Fibroblast of lung (primary cell): Measurements from ENCODE around the gene CPN2. TPM values are rescaled to one million over a fixed set of nuclear protein-coding genes. Genes with fewer than 3 reads are reported as not detected.

Experiments used
- DNase-seq, 2 donors: peaks; one replicate each; pipeline versions ENCODE4 v3.0.0 to v3.0.0-alpha.2; 2010; ENCODE audit warnings: low read depth in 2 of 2
- H2AFZ ChIP-seq: 2 replicates; pipeline ENCODE4 v1.5.1; 2012; ENCODE audit warnings: low read length, control low read depth, inconsistent platforms
- H3K27ac ChIP-seq: 2 replicates; pipeline ENCODE4 v1.5.1; 2011; ENCODE audit warnings: low read length, control low read depth; ENCODE audit not compliant: insufficient read depth
- H3K27me3 ChIP-seq: 2 replicates; pipeline ENCODE4 v1.5.1; 2011; ENCODE audit warnings: mild to moderate bottlenecking, low read length; ENCODE audit not compliant: control insufficient read depth, insufficient read depth
- H3K36me3 ChIP-seq: 2 replicates; pipeline ENCODE4 v1.5.1; 2011; ENCODE audit warnings: low read length; ENCODE audit not compliant: control insufficient read depth, insufficient read depth
- H3K4me1 ChIP-seq: 2 replicates; pipeline ENCODE4 v1.5.1; 2011; ENCODE audit warnings: low read length; ENCODE audit not compliant: control insufficient read depth, insufficient read depth; ENCODE audit errors: extremely low read depth
- H3K4me2 ChIP-seq: 2 replicates; pipeline ENCODE4 v1.5.1; 2011; ENCODE audit warnings: low read length, control low read depth; ENCODE audit not compliant: insufficient read depth; ENCODE audit errors: extremely low read depth
- H3K4me3 ChIP-seq, 4 experiments: fragments of 200-600 bp in 1 of 4; sonication (generic) in 1 of 4; replicated peaks in 1 of 4; 2 replicates each; pipeline ENCODE4 v1.5.1; 2011 to 2016; ENCODE audit warnings: low read length in 4 of 4, low read depth in 3 of 4, mild to moderate bottlenecking in 3 of 4, control low read depth in 2 of 4, inconsistent platforms in 1 of 4, mixed read lengths in 1 of 4; ENCODE audit not compliant: insufficient read depth in 1 of 4; ENCODE audit errors: control extremely low read depth in 1 of 4
- H3K79me2 ChIP-seq: 2 replicates; pipeline ENCODE4 v1.5.1; 2012; ENCODE audit warnings: mild to moderate bottlenecking, low read length, inconsistent platforms; ENCODE audit not compliant: control insufficient read depth, insufficient read depth
- H3K9ac ChIP-seq: 2 replicates; pipeline ENCODE4 v1.5.1; 2011; ENCODE audit warnings: mild to moderate bottlenecking, low read length, control low read depth; ENCODE audit not compliant: insufficient read depth
- H3K9me3 ChIP-seq: 2 replicates; pipeline ENCODE4 v1.5.1; 2012; ENCODE audit warnings: low read depth, low read length; ENCODE audit not compliant: control insufficient read depth, insufficient read depth
- H4K20me1 ChIP-seq: 2 replicates; pipeline ENCODE4 v1.5.1; 2011; ENCODE audit warnings: low read length; ENCODE audit not compliant: control insufficient read depth, insufficient read depth; ENCODE audit errors: extremely low read depth
- CTCF ChIP-seq, 2 donors: IDR thresholded peaks in 1 of 2; conservative IDR thresholded peaks in 1 of 2; 1 replicate in 1 of 2; 2 replicates in 1 of 2; pipeline ENCODE4 v1.5.1; 2011 to 2012; ENCODE audit warnings: low read length in 2 of 2, control low read depth in 1 of 2, inconsistent platforms in 1 of 2, low read depth in 1 of 2, mild to moderate bottlenecking in 1 of 2
- EZH2 ChIP-seq: IDR thresholded peaks from 2 replicates; pipeline ENCODE4 v1.5.1; 2012; ENCODE audit warnings: low read length, control low read depth, mild to moderate bottlenecking; ENCODE audit errors: missing control alignments
- polyA plus RNA-seq, 2 donors: library from polyadenylated mRNA; depleted of rRNA in 1 of 2; stranded (reverse) in 1 of 2; unstranded in 1 of 2; fragments of >200 nt; gene quantifications; 2 replicates each; pipeline ENCODE4 v1.2.1, GENCODE V29; 2011 to 2012; ENCODE audit warnings: missing spikeins in 1 of 2
- total RNA-seq: library from RNA; depleted of rRNA; stranded (reverse); fragments of >200 nt; gene quantifications from 2 replicates; pipeline ENCODE4 v1.2.1, GENCODE V29; 2014

Gene CPN2
- total and polyA plus RNA-seq, 2 donors (not counting 1 experiment from before 2014, with no cell fraction given): not detected

- no peak overlapping the region for H3K4me3 ChIP-seq
- no peaks in the 10 kb centered on the region for H3K36me3 ChIP-seq
- H3K4me1 ChIP-seq: peaks cover 3% of the 10 kb centered on the region
- H3K79me2 ChIP-seq: no peaks in the 10 kb centered on the region
- H3K27me3 ChIP-seq: no peaks in the 10 kb centered on the region
- peak in 1 of 2 donors; percentile 33 for DNase-seq
- no peaks in the 10 kb centered on the region for H3K9me3 ChIP-seq
- H4K20me1 ChIP-seq: no peaks in the 10 kb centered on the region
- H3K9ac ChIP-seq: no peak overlapping the region
- H3K27ac ChIP-seq: no peak overlapping the region
- H3K4me2 ChIP-seq: no peak overlapping the region
- TF ChIP-seq CTCF (conservative IDR thresholded peaks at IDR 0.05 in 1 of 2, IDR thresholded peaks at IDR 0.05 in 1 of 2; ENCODE audit: low read depth in 1 of 2, low read length in 2 of 2): no peak
- TF ChIP-seq EZH2: no peak
- no peak overlapping the region for H2AFZ ChIP-seq
Measured at GRCh38 chr3:194337965-194338753, 13.0 kb downstream of the CPN2 start.

GRCh38 chr3:194336601-194337355, 14.3 kb downstream of the CPN2 start:
- TF ChIP-seq EZH2 (no peak), CTCF (conservative IDR thresholded peaks at IDR 0.05 in 1 of 2, IDR thresholded peaks at IDR 0.05 in 1 of 2; ENCODE audit: low read depth in 1 of 2, low read length in 2 of 2) (no peak)
- Histone ChIP-seq H3K4me1 (peaks cover 4% of the 10 kb centered on the region), H3K9me3 (no peaks in the 10 kb centered on the region), H3K79me2 (no peaks in the 10 kb centered on the region), H3K4me3 (no peak overlapping the region), H3K27ac (no peak overlapping the region), H3K4me2 (no peak overlapping the region), H3K27me3 (no peaks in the 10 kb centered on the region), H4K20me1 (no peaks in the 10 kb centered on the region), H3K9ac (no peak overlapping the region), H3K36me3 (no peaks in the 10 kb centered on the region), H2AFZ (no peak overlapping the region)
- DNase-seq: no peak

- TF ChIP-seq CTCF (conservative IDR thresholded peaks at IDR 0.05 in 1 of 2, IDR thresholded peaks at IDR 0.05 in 1 of 2; ENCODE audit: low read depth in 1 of 2, low read length in 2 of 2): no peak
- TF ChIP-seq EZH2: no peak
- Histone ChIP-seq H3K36me3 (no peaks in the 10 kb centered on the region), H3K27ac (no peak overlapping the region), H3K9me3 (no peaks in the 10 kb centered on the region), H3K79me2 (no peaks in the 10 kb centered on the region), H4K20me1 (no peaks in the 10 kb centered on the region), H3K9ac (no peak overlapping the region), H3K27me3 (no peaks in the 10 kb centered on the region), H2AFZ (no peak overlapping the region), H3K4me2 (no peak overlapping the region), H3K4me1 (peaks cover 10% of the 10 kb centered on the region), H3K4me3 (peak overlapping the region in 1 of 4 experiments; percentile 58)
- DNase-seq: peak in 1 of 2 donors; percentile 84
Measured at GRCh38 chr3:194333981-194334320, 17.2 kb downstream of the CPN2 start.
